Breast epithelium (tissue), 4 donors: ENCODE measurements around the gene MAOB. TPM values are rescaled to one million over a fixed set of nuclear protein-coding genes. Genes with fewer than 3 reads are reported as not detected.
A peak's percentile ranks its signal among the peaks of the same experiment; 100 is the strongest.

Experiments used
- DNase-seq, 2 donors: peaks; one replicate each; pipeline ENCODE4 v3.0.0-alpha.2; 2019; ENCODE audit warnings: low spot score in 2 of 2
- H3K27ac ChIP-seq, 2 donors: fragments of 200-600 bp; sonication (generic) in 1 of 2; one replicate each; pipeline ENCODE4 v1.5.1; 2016 to 2019; ENCODE audit warnings: mild to moderate bottlenecking in 1 of 2
- H3K27me3 ChIP-seq, 2 donors: fragments of 200-600 bp; sonication (generic) in 1 of 2; one replicate each; pipeline versions ENCODE4 v1.5.1 to v1.6.0; 2017 to 2019; ENCODE audit warnings: control low read depth in 1 of 2, mild to moderate bottlenecking in 1 of 2
- H3K36me3 ChIP-seq: fragments of 200-600 bp; one replicate; pipeline ENCODE4 v1.5.1; 2019
- H3K4me1 ChIP-seq, 2 donors: fragments of 200-600 bp; sonication (generic); one replicate each; pipeline ENCODE4 v1.5.1; 2016 to 2019; ENCODE audit warnings: control low read depth in 1 of 2
- H3K4me3 ChIP-seq, 3 donors: fragments of 200-600 bp; sonication (generic); 1 replicate in 2 of 3; 2 replicates in 1 of 3; pipeline ENCODE4 v1.5.1; 2016 to 2019; ENCODE audit warnings: mild to moderate bottlenecking in 3 of 3, moderate library complexity in 2 of 3
- H3K9me3 ChIP-seq, 2 donors: fragments of 200-600 bp; sonication (generic) in 1 of 2; one replicate each; pipeline ENCODE4 v1.5.1; 2016 to 2019; ENCODE audit warnings: control low read depth in 1 of 2
- POLR2A ChIP-seq: fragments of 450-650 bp; IDR thresholded peaks from one replicate; pipeline ENCODE4 v1.6.1; 2016; ENCODE audit warnings: antibody characterized with exemption, mild to moderate bottlenecking, moderate library complexity
- POLR2AphosphoS5 ChIP-seq, 3 donors: sonication (generic); formaldehyde crosslinking; IDR thresholded peaks; one replicate each; pipeline ENCODE4 v1.6.1; 2017; ENCODE audit warnings: antibody characterized with exemption in 3 of 3
- intact Hi-C: fragments of 100-400 bp; cut with DNase I; formaldehyde crosslinking; loops from one replicate; pipeline ENCODE4 v1.15.1; 2023; ENCODE audit warnings: low total_unique reads
- total RNA-seq, 3 donors: library from RNA; depleted of rRNA; stranded (reverse); fragments of >200 nt; gene quantifications; one replicate each; pipeline ENCODE4 v1.1.0, GENCODE V29; 2016
- TF ChIP-seq, protein P1 (sequence below), 3 donors: fragments of 450-650 bp; IDR thresholded peaks; one replicate each; pipeline ENCODE4 v1.5.1; 2016 to 2017; ENCODE audit warnings: antibody characterized with exemption in 3 of 3, mild to moderate bottlenecking in 3 of 3, moderate library complexity in 3 of 3

The MAOB gene
- total RNA-seq, 3 donors from 2014 or later, result 42.0 to 46.0 (median 43.7) TPM

GRCh38 chrX:43809463-43809862 is 72.8 kb downstream of the MAOB start:
- no peak for DNase-seq
- H3K9me3 ChIP-seq, result no peaks in the 10 kb centered on the region
- H3K4me3 ChIP-seq, result no peak overlapping the region
- H3K36me3 ChIP-seq, result no peaks in the 10 kb centered on the region
- TF ChIP-seq, protein P1, sequence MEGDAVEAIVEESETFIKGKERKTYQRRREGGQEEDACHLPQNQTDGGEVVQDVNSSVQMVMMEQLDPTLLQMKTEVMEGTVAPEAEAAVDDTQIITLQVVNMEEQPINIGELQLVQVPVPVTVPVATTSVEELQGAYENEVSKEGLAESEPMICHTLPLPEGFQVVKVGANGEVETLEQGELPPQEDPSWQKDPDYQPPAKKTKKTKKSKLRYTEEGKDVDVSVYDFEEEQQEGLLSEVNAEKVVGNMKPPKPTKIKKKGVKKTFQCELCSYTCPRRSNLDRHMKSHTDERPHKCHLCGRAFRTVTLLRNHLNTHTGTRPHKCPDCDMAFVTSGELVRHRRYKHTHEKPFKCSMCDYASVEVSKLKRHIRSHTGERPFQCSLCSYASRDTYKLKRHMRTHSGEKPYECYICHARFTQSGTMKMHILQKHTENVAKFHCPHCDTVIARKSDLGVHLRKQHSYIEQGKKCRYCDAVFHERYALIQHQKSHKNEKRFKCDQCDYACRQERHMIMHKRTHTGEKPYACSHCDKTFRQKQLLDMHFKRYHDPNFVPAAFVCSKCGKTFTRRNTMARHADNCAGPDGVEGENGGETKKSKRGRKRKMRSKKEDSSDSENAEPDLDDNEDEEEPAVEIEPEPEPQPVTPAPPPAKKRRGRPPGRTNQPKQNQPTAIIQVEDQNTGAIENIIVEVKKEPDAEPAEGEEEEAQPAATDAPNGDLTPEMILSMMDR (IDR thresholded peaks at IDR 0.05), result no peak
- TF ChIP-seq POLR2A (no peak), POLR2AphosphoS5 (IDR thresholded peaks at IDR 0.05) (no peak)
- no peaks in the 10 kb centered on the region for H3K4me1 ChIP-seq
- intact Hi-C loops, result no loop called here
- peak overlapping the region in 1 of 2 donors; percentile 8 for H3K27ac ChIP-seq
- peaks cover 0 to 54% of the 10 kb centered on the region in 2 donors for H3K27me3 ChIP-seq

DNA sequence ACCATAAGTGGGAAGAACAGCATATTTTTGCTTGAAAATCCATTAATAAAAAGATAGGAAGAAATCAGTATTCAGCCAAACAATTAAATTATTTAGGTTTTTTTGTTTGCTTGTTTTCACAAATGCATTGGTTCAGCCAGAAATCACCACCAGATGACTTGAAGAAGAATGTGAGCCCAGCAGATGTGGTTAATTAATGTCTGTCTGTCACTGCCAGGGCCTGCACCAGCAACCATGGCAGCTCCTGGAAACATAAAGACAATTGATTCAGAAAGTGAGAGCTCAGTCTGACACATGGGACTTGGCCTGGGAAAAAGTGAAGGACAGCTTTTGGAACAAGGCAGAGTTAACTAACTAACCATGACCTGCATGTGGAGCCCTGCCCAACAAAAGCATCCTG is 74.0 kb downstream of the MAOB start:
- peaks cover 0 to 51% of the 10 kb centered on the region in 2 donors for H3K27me3 ChIP-seq
- H3K4me3 ChIP-seq, result no peak overlapping the region
- no peak overlapping the region for H3K27ac ChIP-seq
- H3K36me3 ChIP-seq, result no peaks in the 10 kb centered on the region
- no peaks in the 10 kb centered on the region for H3K4me1 ChIP-seq
- TF ChIP-seq POLR2AphosphoS5 (IDR thresholded peaks at IDR 0.05) (no peak), POLR2A (no peak)
- TF ChIP-seq, protein P1 (IDR thresholded peaks at IDR 0.05), result no peak
- no peaks in the 10 kb centered on the region for H3K9me3 ChIP-seq
- DNase-seq, result no peak
- intact Hi-C loops, result no loop called here

DNA sequence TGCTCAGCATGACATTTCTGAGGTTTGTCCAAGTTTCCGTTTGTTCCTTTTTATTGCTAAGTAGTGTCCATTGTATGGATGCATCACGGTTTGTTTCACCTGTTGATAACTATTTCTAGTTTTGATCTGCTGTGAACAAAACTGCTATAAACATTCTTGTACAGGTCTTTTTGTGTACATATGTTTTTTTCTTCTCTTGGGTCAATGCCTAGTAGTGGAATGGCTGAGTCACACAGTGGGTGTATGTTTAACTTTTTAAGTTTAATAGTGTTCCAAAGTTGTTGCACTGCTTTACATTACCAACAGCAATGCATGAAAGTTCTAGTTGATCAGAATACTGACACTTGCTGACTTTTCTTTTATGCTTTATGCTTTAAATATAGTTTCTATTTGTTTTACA is 76.7 kb downstream of the MAOB start:
- H3K36me3 ChIP-seq, result no peaks in the 10 kb centered on the region
- no peak for DNase-seq
- intact Hi-C loops, result no loop called here
- no peak for TF ChIP-seq POLR2AphosphoS5 (IDR thresholded peaks at IDR 0.05)
- TF ChIP-seq POLR2A, result no peak
- TF ChIP-seq, protein P1 (IDR thresholded peaks at IDR 0.05), result no peak
- no peaks in the 10 kb centered on the region for H3K9me3 ChIP-seq
- no peaks in the 10 kb centered on the region for H3K4me1 ChIP-seq
- H3K4me3 ChIP-seq, result no peak overlapping the region
- H3K27me3 ChIP-seq, result peaks cover 0 to 57% of the 10 kb centered on the region in 2 donors
- no peak overlapping the region for H3K27ac ChIP-seq

- Histone ChIP-seq H3K9me3 (no peaks in the 10 kb centered on the region), H3K27ac (no peak overlapping the region), H3K36me3 (no peaks in the 10 kb centered on the region), H3K27me3 (peaks cover 0 to 52% of the 10 kb centered on the region in 2 donors), H3K4me3 (no peak overlapping the region), H3K4me1 (no peaks in the 10 kb centered on the region)
- intact Hi-C loops, result no loop called here
- DNase-seq, result no peak
- TF ChIP-seq POLR2AphosphoS5 (IDR thresholded peaks at IDR 0.05) (no peak), POLR2A (no peak)
- TF ChIP-seq, protein P1 (IDR thresholded peaks at IDR 0.05), result no peak
Measured at GRCh38 chrX:43804021-43804420, 78.2 kb downstream of the MAOB start.

- H3K27ac ChIP-seq, result no peak overlapping the region
- H3K9me3 ChIP-seq, result peaks cover 0 to 3% of the 10 kb centered on the region in 2 donors
- no peak for DNase-seq
- no peak overlapping the region for H3K4me3 ChIP-seq
- intact Hi-C loops, result no loop called here
- H3K36me3 ChIP-seq, result no peaks in the 10 kb centered on the region
- H3K27me3 ChIP-seq, result peaks cover 0 to 9% of the 10 kb centered on the region in 2 donors
- TF ChIP-seq POLR2AphosphoS5 (IDR thresholded peaks at IDR 0.05) (no peak), POLR2A (no peak)
- TF ChIP-seq, protein P1 (IDR thresholded peaks at IDR 0.05), result no peak
- H3K4me1 ChIP-seq, result no peaks in the 10 kb centered on the region
Measured at GRCh38 chrX:43785930-43786591, 96.2 kb downstream of the MAOB start.
